NT2/D1 (cell line): Measurements from ENCODE around the gene ZCCHC9.

Source experiments
- SUZ12 ChIP-seq: IDR thresholded peaks from 2 replicates; pipeline ENCODE4 v1.6.1; 2011; ENCODE audit not compliant: insufficient read length, insufficient read depth; ENCODE audit errors: extremely low read depth
- YY1 ChIP-seq: IDR thresholded peaks from 2 replicates; pipeline ENCODE4 v1.6.1; 2011; ENCODE audit not compliant: insufficient read length, insufficient read depth

DNA sequence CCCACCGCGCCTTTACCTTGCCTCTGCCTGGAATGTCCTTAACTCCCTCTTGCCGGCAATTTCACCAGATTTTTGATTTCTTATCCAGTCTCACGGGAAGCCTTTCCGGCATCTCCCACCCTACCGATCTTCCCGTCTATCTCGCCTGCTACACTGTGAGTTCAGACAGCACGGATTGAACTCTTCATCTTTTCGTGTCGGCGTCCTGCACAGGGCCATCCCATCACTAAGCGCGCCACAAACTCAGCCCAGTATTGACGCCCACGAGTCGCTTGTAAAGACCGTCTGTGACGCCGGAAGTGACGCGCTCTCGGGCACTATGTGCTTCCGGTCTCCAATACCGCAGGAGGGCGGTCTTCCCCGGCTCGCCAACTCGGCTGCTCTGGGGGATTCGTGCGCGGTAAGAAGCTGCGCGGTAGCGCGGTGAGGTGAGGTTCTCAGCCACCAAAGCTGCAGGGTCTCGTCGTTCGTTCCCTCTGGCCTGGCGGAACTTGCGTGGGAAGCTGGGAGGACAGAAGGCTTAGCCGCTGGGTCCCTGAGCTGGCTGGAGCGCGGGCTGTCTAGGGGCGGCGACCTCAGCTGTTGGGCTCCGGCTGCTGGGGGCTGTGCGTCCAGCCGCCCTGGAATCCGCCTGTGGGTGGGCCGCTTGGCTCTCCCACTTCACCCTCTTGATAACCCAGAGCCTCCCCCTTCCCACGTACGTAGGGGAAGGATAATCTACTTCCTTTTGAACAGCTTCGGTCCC lies at the start of gene ZCCHC9:
- TF ChIP-seq SUZ12 = no peak
- TF ChIP-seq YY1 = no peak
